Smooth muscle cell (in vitro differentiated cells): ENCODE measurements around the gene NFKB1. TPM values are rescaled to one million over a fixed set of nuclear protein-coding genes. Genes with fewer than 3 reads are reported as not detected.

Experiments used
- DNase-seq: peaks from one replicate; lab custom pipeline; 2025; ENCODE audit not compliant: unreplicated experiment; lab: John Stamatoyannopoulos, UW
- H2AFZ ChIP-seq: fragments of 200-600 bp; sonication (generic); 2 replicates; pipeline ENCODE4 v1.6.0; 2016; ENCODE audit warnings: antibody characterized with exemption, low read depth, mild to moderate bottlenecking
- H3F3A ChIP-seq: fragments of 200-600 bp; sonication (generic); 2 replicates; pipeline ENCODE4 v1.6.0; 2017; ENCODE audit warnings: antibody characterized with exemption, low read depth
- H3K27ac ChIP-seq: fragments of 200-600 bp; sonication (generic); 2 replicates; pipeline ENCODE4 v1.5.1; 2016; ENCODE audit warnings: low read depth, mild to moderate bottlenecking
- H3K27me3 ChIP-seq: fragments of 200-600 bp; sonication (generic); 2 replicates; pipeline ENCODE4 v1.6.1; 2016; ENCODE audit warnings: low read depth, mild to moderate bottlenecking
- H3K36me3 ChIP-seq: fragments of 200-600 bp; sonication (generic); 2 replicates; pipeline ENCODE4 v1.5.1; 2016; ENCODE audit warnings: low read depth
- H3K4me1 ChIP-seq: fragments of 200-600 bp; sonication (generic); 2 replicates; pipeline ENCODE4 v1.5.1; 2016; ENCODE audit warnings: low read depth
- H3K4me2 ChIP-seq: fragments of 200-600 bp; sonication (generic); 2 replicates; pipeline ENCODE4 v1.6.0; 2016; ENCODE audit warnings: mild to moderate bottlenecking
- H3K4me3 ChIP-seq: fragments of 200-600 bp; sonication (generic); 2 replicates; pipeline ENCODE4 v1.5.1; 2016; ENCODE audit warnings: mild to moderate bottlenecking
- H3K79me2 ChIP-seq: fragments of 200-600 bp; sonication (generic); 2 replicates; pipeline ENCODE4 v1.6.0; 2016; ENCODE audit warnings: low read depth, mild to moderate bottlenecking
- H3K9ac ChIP-seq: fragments of 200-600 bp; sonication (generic); 2 replicates; pipeline ENCODE4 v1.6.0; 2016; ENCODE audit warnings: low read depth
- H3K9me3 ChIP-seq: fragments of 200-600 bp; sonication (generic); replicated peaks from 2 replicates; pipeline ENCODE4 v1.5.1; 2016; ENCODE audit warnings: low read depth
- H4K20me1 ChIP-seq: fragments of 200-600 bp; sonication (generic); 2 replicates; pipeline ENCODE4 v1.6.0; 2016; ENCODE audit warnings: low read depth
- CTCF ChIP-seq: fragments of 200-600 bp; sonication (generic); IDR thresholded peaks from 2 replicates; pipeline ENCODE4 v1.5.1; 2017; ENCODE audit warnings: borderline replicate concordance, mild to moderate bottlenecking, antibody characterized with exemption; ENCODE audit not compliant: insufficient read depth, poor library complexity, severe bottlenecking
- WGBS: methylation state at CpG from one replicate; pipeline ENCODE4 v1.1.7; 2016; ENCODE audit warnings: low lambda C conversion rate; 5-methylcytosine and 5-hydroxymethylcytosine counted together
- polyA plus RNA-seq: library from polyadenylated mRNA; unstranded; fragments of >200 nt; fragmentation: Nextera tagmentation; extraction: Ambion mirVana; gene quantifications from 2 replicates; pipeline ENCODE4 v1.2.1, GENCODE V29; 2016
- total RNA-seq: library from RNA; depleted of rRNA; stranded (reverse); fragments of >200 nt; gene quantifications from 2 replicates; pipeline ENCODE4 v1.2.3, GENCODE V29; 2014

Gene NFKB1
- total and polyA plus RNA-seq, 2 experiments from 2014 or later: 15.6 to 16.1 TPM

- H3F3A ChIP-seq: peaks cover 4% of the 10 kb centered on the region
- H3K4me1 ChIP-seq: peaks cover 8% of the 10 kb centered on the region
- H3K27me3 ChIP-seq: no peaks in the 10 kb centered on the region
- H3K9me3 ChIP-seq: no peaks in the 10 kb centered on the region
- peaks cover 95% of the 10 kb centered on the region for H4K20me1 ChIP-seq
- H3K9ac ChIP-seq: no peak overlapping the region
- no peak for DNase-seq
- H3K4me2 ChIP-seq: peak overlapping the region; percentile 96
- no peak for TF ChIP-seq CTCF
- 100% methylated on average over 1 of the region's 1 CpG for WGBS
- H3K4me3 ChIP-seq: no peak overlapping the region
- no peak overlapping the region for H3K27ac ChIP-seq
- H2AFZ ChIP-seq: no peak overlapping the region
- no peaks in the 10 kb centered on the region for H3K36me3 ChIP-seq
- H3K79me2 ChIP-seq: peaks cover 97% of the 10 kb centered on the region
These were observed 5.4 kb downstream of the NFKB1 start for GRCh38 chr4:102506523-102506922.

GRCh38 chr4:102511830-102512605, 10.9 kb downstream of the NFKB1 start:
- H3K9ac ChIP-seq: no peak overlapping the region
- H4K20me1 ChIP-seq: peaks cover 91% of the 10 kb centered on the region
- H2AFZ ChIP-seq: no peak overlapping the region
- H3K4me3 ChIP-seq: no peak overlapping the region
- DNase-seq: no peak
- no peaks in the 10 kb centered on the region for H3F3A ChIP-seq
- WGBS: 94% methylated on average over 5 of the region's 5 CpGs
- no peak overlapping the region for H3K27ac ChIP-seq
- H3K79me2 ChIP-seq: peaks cover 94% of the 10 kb centered on the region
- H3K4me1 ChIP-seq: no peaks in the 10 kb centered on the region
- no peaks in the 10 kb centered on the region for H3K27me3 ChIP-seq
- no peaks in the 10 kb centered on the region for H3K36me3 ChIP-seq
- H3K9me3 ChIP-seq: no peaks in the 10 kb centered on the region
- H3K4me2 ChIP-seq: no peak overlapping the region
- no peak for TF ChIP-seq CTCF

- WGBS: 91% methylated on average over 6 of the region's 6 CpGs
- H3K9ac ChIP-seq: no peak overlapping the region
- H4K20me1 ChIP-seq: peaks cover 89% of the 10 kb centered on the region
- H2AFZ ChIP-seq: no peak overlapping the region
- no peaks in the 10 kb centered on the region for H3K4me1 ChIP-seq
- no peaks in the 10 kb centered on the region for H3K36me3 ChIP-seq
- no peaks in the 10 kb centered on the region for H3K27me3 ChIP-seq
- H3K4me2 ChIP-seq: no peak overlapping the region
- TF ChIP-seq CTCF: no peak
- no peak overlapping the region for H3K4me3 ChIP-seq
- H3F3A ChIP-seq: no peaks in the 10 kb centered on the region
- DNase-seq: no peak
- H3K27ac ChIP-seq: no peak overlapping the region
- H3K79me2 ChIP-seq: peaks cover 92% of the 10 kb centered on the region
- H3K9me3 ChIP-seq: no peaks in the 10 kb centered on the region
These were observed 13.3 kb downstream of the NFKB1 start for GRCh38 chr4:102514298-102514964.
